DMS53 (cell line): ENCODE results near the gene RAD51D.
A peak's percentile ranks its signal among the peaks of the same experiment; 100 is the strongest.
"Not testable (repeated sequence)": the region's sequence is repeated elsewhere in the genome, so short reads cannot be mapped to it uniquely, and the experiment has no call there.

Source experiments
- DNase-seq: peaks from one replicate; lab custom pipeline; 2025; lab: John Stamatoyannopoulos, UW

Gene RAD51D

GRCh38 chr17:35119370-35120165 lies at the start of gene RAD51D:
TSS of gene RAD51D (minus strand) at chr17:35119860. CDS start at chr17:35119613, 247 bp downstream.
- DNase-seq = peak; percentile 82

GRCh38 chr17:35167666-35168065 lies 48.0 kb upstream of the RAD51D start:
- peak; percentile 8 for DNase-seq

- peak; percentile 85 for DNase-seq
These were observed 47.4 kb upstream of the RAD51D start for GRCh38 chr17:35167046-35167445.

- no peak for DNase-seq
These were observed 46.9 kb upstream of the RAD51D start for GRCh38 chr17:35166526-35166925.

- DNase-seq = no peak
These were observed 45.1 kb upstream of the RAD51D start for GRCh38 chr17:35164716-35165115.

- no peak for DNase-seq
These were observed 44.2 kb upstream of the RAD51D start for GRCh38 chr17:35163886-35164285.

- no peak for DNase-seq
These were observed 43.1 kb upstream of the RAD51D start for GRCh38 chr17:35162755-35163154.

GRCh38 chr17:35161281-35161761 lies 41.7 kb upstream of the RAD51D start:
- DNase-seq = no peak

- no peak for DNase-seq
These were observed 40.9 kb upstream of the RAD51D start for GRCh38 chr17:35160354-35161201.

- DNase-seq = no peak
These were observed 40.3 kb upstream of the RAD51D start for GRCh38 chr17:35159940-35160339.

GRCh38 chr17:35155246-35155645 lies 35.6 kb upstream of the RAD51D start:
- DNase-seq = no peak

GRCh38 chr17:35154196-35155165 lies 34.8 kb upstream of the RAD51D start:
- no peak for DNase-seq

- DNase-seq = peak; percentile 21
These were observed 32.9 kb upstream of the RAD51D start for GRCh38 chr17:35152421-35153140.

- not testable (repeated sequence) for DNase-seq
These were observed 31.4 kb upstream of the RAD51D start for GRCh38 chr17:35151080-35151479.

- DNase-seq = no peak
These were observed 30.3 kb upstream of the RAD51D start for GRCh38 chr17:35149941-35150340.

- no peak for DNase-seq
These were observed 28.5 kb upstream of the RAD51D start for GRCh38 chr17:35148144-35148543.

- no peak for DNase-seq
These were observed 27.8 kb upstream of the RAD51D start, which contains the start of gene UNC45B for GRCh38 chr17:35147375-35147905. TSS of gene UNC45B (plus strand) at chr17:35147817. CDS start at chr17:35148264, 447 bp downstream.

- DNase-seq = no peak
These were observed 26.7 kb upstream of the RAD51D start for GRCh38 chr17:35146214-35146833.

- DNase-seq = no peak
These were observed 25.2 kb upstream of the RAD51D start for GRCh38 chr17:35144840-35145239.

- no peak for DNase-seq
These were observed 22.8 kb upstream of the RAD51D start for GRCh38 chr17:35142467-35142796.
